ENCODE data around the gene ZDHHC14. TPM values are rescaled to one million over a fixed set of nuclear protein-coding genes. Genes with fewer than 3 reads are reported as not detected.
A peak's percentile ranks its signal among the peaks of the same experiment; 100 is the strongest.

The ZDHHC14 gene
- total RNA-seq, 6 experiments from 2014 or later = 5.2 to 6.7 (median 6.0) TPM

GRCh38 chr6:157337751-157338150 lies 43.2 kb upstream of the ZDHHC14 start:
- Mint-ChIP-seq H3K9me3 (no peaks in the 10 kb centered on the region), H3K36me3 (ENCODE audit: low read depth) (no peaks in the 10 kb centered on the region)

GRCh38 chr6:157339432-157339831 lies 41.6 kb upstream of the ZDHHC14 start:
- Mint-ChIP-seq H3K4me1 (ENCODE audit: low read depth) (peaks cover 9% of the 10 kb centered on the region), H3K27me3 (ENCODE audit: insufficient read depth) (peaks cover 27% of the 10 kb centered on the region), H3K4me3 (no peak overlapping the region), H3K27ac (no peak overlapping the region), H3K9me3 (no peaks in the 10 kb centered on the region), H3K36me3 (ENCODE audit: low read depth) (no peaks in the 10 kb centered on the region)
- DNase-seq = no peak
- peak; percentile 49; the same call in 1 of the 2 replicates for TF ChIP-seq CTCF (IDR thresholded peaks at IDR 0.05)

More at GRCh38 chr6:157337751-157338150, 43.2 kb upstream of the ZDHHC14 start:
- DNase-seq = no peak
- Mint-ChIP-seq H3K27me3 (ENCODE audit: insufficient read depth) (peaks cover 27% of the 10 kb centered on the region), H3K27ac (no peak overlapping the region), H3K4me3 (no peak overlapping the region), H3K4me1 (ENCODE audit: low read depth) (peaks cover 9% of the 10 kb centered on the region)
- no peak for TF ChIP-seq CTCF (IDR thresholded peaks at IDR 0.05)

GRCh38 chr6:157343732-157344131 lies 37.3 kb upstream of the ZDHHC14 start:
- Mint-ChIP-seq H3K27me3 (ENCODE audit: insufficient read depth) (peaks cover 38% of the 10 kb centered on the region), H3K4me1 (ENCODE audit: low read depth) (peaks cover 9% of the 10 kb centered on the region), H3K36me3 (ENCODE audit: low read depth) (peaks cover 4% of the 10 kb centered on the region; the same call in 1 of the 2 replicates), H3K9me3 (peaks cover 4% of the 10 kb centered on the region; the same call in 1 of the 2 replicates), H3K27ac (no peak overlapping the region), H3K4me3 (no peak overlapping the region)
- no peak for DNase-seq
- TF ChIP-seq CTCF (IDR thresholded peaks at IDR 0.05) = no peak

GRCh38 chr6:157346373-157346772 lies 34.6 kb upstream of the ZDHHC14 start:
- DNase-seq = peak; percentile 33

GRCh38 chr6:157358287-157358686 lies 22.7 kb upstream of the ZDHHC14 start:
- H3K9me3 Mint-ChIP-seq = no peaks in the 10 kb centered on the region
- H3K27me3 Mint-ChIP-seq (ENCODE audit: insufficient read depth) = peaks cover 21% of the 10 kb centered on the region
- no peak overlapping the region for H3K27ac Mint-ChIP-seq
- no peaks in the 10 kb centered on the region for H3K36me3 Mint-ChIP-seq (ENCODE audit: low read depth)
- TF ChIP-seq CTCF (IDR thresholded peaks at IDR 0.05) = no peak
- no peaks in the 10 kb centered on the region for H3K4me1 Mint-ChIP-seq (ENCODE audit: low read depth)
- no peak overlapping the region for H3K4me3 Mint-ChIP-seq
- no peak for DNase-seq

More at GRCh38 chr6:157346373-157346772, 34.6 kb upstream of the ZDHHC14 start:
- Mint-ChIP-seq H3K9me3 (peaks cover 9% of the 10 kb centered on the region), H3K4me1 (ENCODE audit: low read depth) (peaks cover 9% of the 10 kb centered on the region), H3K27me3 (ENCODE audit: insufficient read depth) (peaks cover 27% of the 10 kb centered on the region), H3K27ac (no peak overlapping the region), H3K4me3 (no peak overlapping the region), H3K36me3 (ENCODE audit: low read depth) (peaks cover 4% of the 10 kb centered on the region; the same call in 1 of the 2 replicates)
- TF ChIP-seq CTCF (IDR thresholded peaks at IDR 0.05) = no peak

- Mint-ChIP-seq H3K36me3 (ENCODE audit: low read depth) (no peaks in the 10 kb centered on the region), H3K4me3 (no peak overlapping the region), H3K9me3 (no peaks in the 10 kb centered on the region), H3K27ac (no peak overlapping the region), H3K4me1 (ENCODE audit: low read depth) (no peaks in the 10 kb centered on the region), H3K27me3 (ENCODE audit: insufficient read depth) (peaks cover 18% of the 10 kb centered on the region)
- no peak for TF ChIP-seq CTCF (IDR thresholded peaks at IDR 0.05)
- no peak for DNase-seq
Measured at GRCh38 chr6:157361886-157362285, 19.1 kb upstream of the ZDHHC14 start.

All from HFFc6 (cell line).